MM.1S (cell line): ENCODE data around the gene CA5A.
"Not testable (repeated sequence)": the region's sequence is repeated elsewhere in the genome, so short reads cannot be mapped to it uniquely, and the experiment has no call there.

ENCODE experiments used
- DNase-seq: peaks from one replicate; pipeline ENCODE4 v3.0.0-alpha.2; 2015
- H2AFZ ChIP-seq: fragments of 300-600 bp; sonication (generic); 2 replicates; pipeline ENCODE4 v1.6.0; 2016; ENCODE audit warnings: antibody characterized with exemption, low read length
- H3F3A ChIP-seq: fragments of 300-600 bp; sonication (generic); 2 replicates; pipeline ENCODE4 v1.6.1; 2016; ENCODE audit warnings: mild to moderate bottlenecking, antibody characterized with exemption, low read length, moderate library complexity, mixed read lengths; ENCODE audit not compliant: insufficient read depth
- H3K27ac ChIP-seq: fragments of 300-600 bp; sonication (generic); 2 replicates; pipeline ENCODE4 v1.5.1; 2016; ENCODE audit warnings: mild to moderate bottlenecking, low read length
- H3K27me3 ChIP-seq: fragments of 300-600 bp; sonication (generic); replicated peaks from 2 replicates; pipeline ENCODE4 v1.6.0; 2016; ENCODE audit warnings: low read length; ENCODE audit not compliant: insufficient read depth
- H3K36me3 ChIP-seq: fragments of 300-600 bp; sonication (generic); replicated peaks from 2 replicates; pipeline ENCODE4 v1.6.1; 2016; ENCODE audit warnings: mild to moderate bottlenecking, low read length, mixed read lengths; ENCODE audit not compliant: insufficient read depth
- H3K4me1 ChIP-seq: fragments of 300-600 bp; sonication (generic); 2 replicates; pipeline ENCODE4 v1.6.1; 2016; ENCODE audit warnings: low read length, mixed read lengths
- H3K4me2 ChIP-seq: fragments of 300-600 bp; sonication (generic); 2 replicates; pipeline ENCODE4 v1.6.0; 2016; ENCODE audit warnings: low read depth, low read length
- H3K4me3 ChIP-seq: fragments of 300-600 bp; sonication (generic); 2 replicates; pipeline ENCODE4 v1.5.1; 2016; ENCODE audit warnings: low read length, mixed read lengths
- H3K79me2 ChIP-seq: fragments of 300-600 bp; sonication (generic); 2 replicates; pipeline ENCODE4 v1.6.1; 2016; ENCODE audit warnings: mixed run types, low read length, mixed read lengths
- H3K9ac ChIP-seq: fragments of 300-600 bp; sonication (generic); 2 replicates; pipeline ENCODE4 v1.6.1; 2016; ENCODE audit warnings: low read length, mixed read lengths
- H3K9me2 ChIP-seq: fragments of 300-600 bp; sonication (generic); replicated peaks from 2 replicates; pipeline ENCODE4 v1.6.1; 2016; ENCODE audit warnings: mild to moderate bottlenecking, low read length, mixed read lengths; ENCODE audit not compliant: insufficient read depth
- H3K9me3 ChIP-seq: fragments of 300-600 bp; sonication (generic); replicated peaks from 2 replicates; pipeline ENCODE4 v1.6.1; 2016; ENCODE audit warnings: mild to moderate bottlenecking, low read length, mixed read lengths; ENCODE audit not compliant: insufficient read depth
- H4K20me1 ChIP-seq: fragments of 300-600 bp; sonication (generic); 2 replicates; pipeline ENCODE4 v1.6.1; 2016; ENCODE audit warnings: mild to moderate bottlenecking, low read length, moderate library complexity, mixed read lengths; ENCODE audit not compliant: insufficient read depth
- CTCF ChIP-seq: fragments of 300-600 bp; sonication (generic); IDR thresholded peaks from 2 replicates; pipeline ENCODE4 v1.5.1; 2016; ENCODE audit warnings: antibody characterized with exemption, low read length, mixed read lengths
- EZH2 ChIP-seq: fragments of 300-600 bp; sonication (generic); optimal IDR thresholded peaks from 2 replicates; pipeline ENCODE3; 2017; ENCODE audit warnings: low read depth, mild to moderate bottlenecking, antibody characterized with exemption, low read length, mixed read lengths
- EZH2phosphoT487 ChIP-seq: fragments of 300-600 bp; sonication (generic); IDR thresholded peaks from 2 replicates; pipeline ENCODE4 v1.6.1; 2018; ENCODE audit warnings: antibody characterized with exemption, low read length

Gene CA5A

GRCh38 chr16:87982581-87983041 lies 46.3 kb upstream of the CA5A start:
- H3K9me2 ChIP-seq, result no peaks in the 10 kb centered on the region
- H3K27ac ChIP-seq, result no peak overlapping the region
- no peak overlapping the region for H3K9ac ChIP-seq
- H3K4me3 ChIP-seq, result no peak overlapping the region
- H3K4me2 ChIP-seq, result no peak overlapping the region
- no peaks in the 10 kb centered on the region for H3K9me3 ChIP-seq
- H2AFZ ChIP-seq, result no peak overlapping the region
- no peaks in the 10 kb centered on the region for H3K4me1 ChIP-seq
- H3K36me3 ChIP-seq, result no peaks in the 10 kb centered on the region
- no peak for DNase-seq
- TF ChIP-seq EZH2phosphoT487, result no peak
- no peak for TF ChIP-seq CTCF
- no peak for TF ChIP-seq EZH2
- H4K20me1 ChIP-seq, result no peaks in the 10 kb centered on the region
- H3K79me2 ChIP-seq, result no peaks in the 10 kb centered on the region
- no peaks in the 10 kb centered on the region for H3F3A ChIP-seq
- no peaks in the 10 kb centered on the region for H3K27me3 ChIP-seq

GRCh38 chr16:87981376-87981775 lies 45.0 kb upstream of the CA5A start:
- not testable (repeated sequence) for H3K9ac ChIP-seq, H3K27ac ChIP-seq, H3K27me3 ChIP-seq, H3K9me3 ChIP-seq, H3K4me1 ChIP-seq, DNase-seq, H3K9me2 ChIP-seq, H3K4me2 ChIP-seq, H3F3A ChIP-seq, H3K36me3 ChIP-seq, H3K4me3 ChIP-seq, H3K79me2 ChIP-seq, H2AFZ ChIP-seq, H4K20me1 ChIP-seq

- H4K20me1 ChIP-seq, H3K4me2 ChIP-seq, H3K79me2 ChIP-seq, H3K9me3 ChIP-seq, H3K27ac ChIP-seq, H3F3A ChIP-seq, H3K4me3 ChIP-seq, H3K27me3 ChIP-seq, DNase-seq, H2AFZ ChIP-seq, H3K9me2 ChIP-seq, H3K36me3 ChIP-seq, H3K9ac ChIP-seq, H3K4me1 ChIP-seq: not testable (repeated sequence)
Observed at GRCh38 chr16:87979911-87980630, 43.7 kb upstream of the CA5A start.

GRCh38 chr16:87979352-87979751 lies 43.0 kb upstream of the CA5A start:
- Histone ChIP-seq H3K9ac (no peak overlapping the region), H3K27me3 (no peaks in the 10 kb centered on the region), H2AFZ (no peak overlapping the region), H3K9me2 (no peaks in the 10 kb centered on the region), H4K20me1 (no peaks in the 10 kb centered on the region), H3K36me3 (no peaks in the 10 kb centered on the region), H3K4me2 (no peak overlapping the region), H3K79me2 (peaks cover 9% of the 10 kb centered on the region), H3K27ac (no peak overlapping the region), H3K4me3 (no peak overlapping the region), H3K4me1 (no peaks in the 10 kb centered on the region), H3F3A (no peaks in the 10 kb centered on the region), H3K9me3 (no peaks in the 10 kb centered on the region)
- no peak for TF ChIP-seq CTCF
- no peak for TF ChIP-seq EZH2phosphoT487
- no peak for TF ChIP-seq EZH2
- no peak for DNase-seq
